Fibroblast of lung (primary cell): ENCODE measurements around the gene SGCE.

Experiments
- CTCF ChIP-seq, 2 donors: IDR thresholded peaks in 1 of 2; conservative IDR thresholded peaks in 1 of 2; 1 replicate in 1 of 2; 2 replicates in 1 of 2; pipeline ENCODE4 v1.5.1; 2011 to 2012; ENCODE audit warnings: low read length in 2 of 2, control low read depth in 1 of 2, inconsistent platforms in 1 of 2, low read depth in 1 of 2, mild to moderate bottlenecking in 1 of 2
- EZH2 ChIP-seq: IDR thresholded peaks from 2 replicates; pipeline ENCODE4 v1.5.1; 2012; ENCODE audit warnings: low read length, control low read depth, mild to moderate bottlenecking; ENCODE audit errors: missing control alignments

GRCh38 chr7:94650147-94651051 is 5.5 kb downstream of the SGCE start:
- TF ChIP-seq CTCF (conservative IDR thresholded peaks at IDR 0.05 in 1 of 2, IDR thresholded peaks at IDR 0.05 in 1 of 2; ENCODE audit: low read depth in 1 of 2, low read length in 2 of 2) (no peak), EZH2 (no peak)
